ENCODE measurements around the gene ARFGEF2.
A peak's percentile ranks its signal among the peaks of the same experiment; 100 is the strongest.
"Not testable (repeated sequence)": the region's sequence is repeated elsewhere in the genome, so short reads cannot be mapped to it uniquely, and the experiment has no call there.

ARFGEF2 gene

GRCh38 chr20:49074521-49074920, 153.0 kb downstream of the ARFGEF2 start:
- Mint-ChIP-seq H3K36me3 (ENCODE audit: insufficient read depth) (peaks cover 99% of the 10 kb centered on the region), H3K4me1 (ENCODE audit: low read depth in 2 of 2) (peaks cover 0 to 2% of the 10 kb centered on the region in 2 donors), H3K27me3 (no peaks in the 10 kb centered on the region), H3K9me3 (no peaks in the 10 kb centered on the region), H3K27ac (peak overlapping the region; percentile 20 to 32), H3K4me3 (no peak overlapping the region)
- ATAC-seq (replicated peaks) = no peak
- DNase-seq = no peak

DNA sequence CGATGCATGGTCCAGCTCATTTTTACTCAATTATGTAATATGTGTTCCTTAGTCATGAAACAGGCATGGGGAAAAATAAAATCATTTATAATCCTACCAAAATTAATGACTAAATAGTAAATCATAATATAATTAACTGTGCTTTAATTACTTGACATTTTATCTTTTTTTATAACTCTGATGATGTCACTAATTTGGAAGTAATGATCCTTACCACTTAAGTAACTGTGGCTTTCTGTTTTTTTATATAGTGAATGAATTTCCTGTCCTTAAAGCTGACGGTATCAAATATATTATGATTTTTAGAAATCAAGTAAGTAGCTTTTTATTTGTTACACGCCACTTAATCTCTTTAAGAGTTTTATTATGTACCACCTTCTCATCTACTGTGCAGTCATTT, 156.8 kb downstream of the ARFGEF2 start:
- Mint-ChIP-seq H3K4me3 (no peak overlapping the region), H3K27ac (no peak overlapping the region), H3K4me1 (ENCODE audit: low read depth in 2 of 2) (peaks cover 0 to 2% of the 10 kb centered on the region in 2 donors), H3K27me3 (no peaks in the 10 kb centered on the region), H3K9me3 (no peaks in the 10 kb centered on the region), H3K36me3 (ENCODE audit: insufficient read depth) (peaks cover 100% of the 10 kb centered on the region)
- ATAC-seq (replicated peaks) (no peak), DNase-seq (no peak)

DNA sequence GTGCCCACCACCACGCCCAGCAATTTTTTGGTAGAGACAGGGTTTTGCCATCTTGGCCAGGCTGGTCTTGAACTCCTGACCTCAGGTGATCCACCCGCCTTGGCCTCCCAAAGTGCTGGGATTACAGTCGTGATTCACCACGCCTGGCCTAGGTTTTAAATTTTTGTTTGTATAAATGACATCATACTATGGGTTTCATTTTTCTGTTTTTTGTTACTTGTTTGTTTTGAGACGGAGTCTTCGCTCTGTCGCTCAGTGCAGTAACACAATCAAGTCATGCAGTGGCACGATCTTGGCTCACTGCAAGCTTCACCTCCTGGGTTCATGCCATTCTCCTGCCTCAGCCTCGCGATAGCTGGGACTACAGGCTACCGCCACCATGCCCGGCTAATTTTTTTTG, 160.8 kb downstream of the ARFGEF2 start:
- H3K4me1 Mint-ChIP-seq (ENCODE audit: low read depth in 2 of 2); ATAC-seq (replicated peaks); H3K27me3 Mint-ChIP-seq; DNase-seq; H3K4me3 Mint-ChIP-seq; H3K27ac Mint-ChIP-seq; H3K9me3 Mint-ChIP-seq: not testable (repeated sequence)
- H3K36me3 Mint-ChIP-seq (ENCODE audit: insufficient read depth) = peaks cover 98% of the 10 kb centered on the region

Measured in effector memory CD8-positive, alpha-beta T cell (primary cell).